ENCODE data around the gene LRCH4. TPM values are rescaled to one million over a fixed set of nuclear protein-coding genes. Genes with fewer than 3 reads are reported as not detected.
"Not testable (repeated sequence)": the region's sequence is repeated elsewhere in the genome, so short reads cannot be mapped to it uniquely, and the experiment has no call there.

Gene LRCH4

DNA sequence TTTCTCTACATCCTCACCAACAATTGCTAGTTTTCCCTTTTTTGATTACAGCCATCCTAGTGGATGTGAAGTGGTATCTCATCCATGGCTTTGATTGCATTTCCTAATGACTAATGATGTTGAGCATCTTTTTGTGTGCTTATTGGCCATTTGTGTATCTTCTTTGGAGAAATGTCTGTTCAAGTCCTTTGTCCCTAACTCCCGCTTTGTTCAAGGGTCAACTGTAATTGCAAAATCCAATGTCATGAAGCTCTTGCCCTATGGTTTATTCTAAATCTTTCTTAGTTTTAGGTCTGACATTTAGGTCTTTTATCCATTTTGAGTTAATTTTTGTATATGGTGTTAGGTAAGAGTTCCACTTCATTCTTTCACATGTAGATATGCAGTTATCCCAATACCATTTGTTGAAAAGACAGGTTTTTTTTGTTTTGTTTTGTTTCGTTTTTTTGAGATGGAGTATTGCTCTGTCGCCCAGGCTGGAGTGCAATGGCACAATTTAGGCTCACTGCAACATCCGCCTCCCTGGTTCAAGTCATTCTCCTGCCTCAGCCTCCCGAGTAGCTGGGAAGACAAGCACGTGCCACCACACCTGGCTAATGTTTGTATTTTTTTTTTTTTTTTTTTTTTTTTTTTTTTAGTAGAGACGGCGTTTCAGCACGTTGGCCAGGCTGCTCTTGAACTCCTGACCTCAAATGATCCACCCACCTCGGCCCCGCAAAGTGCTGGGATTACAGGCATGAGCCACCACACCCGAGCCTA is 57.6 kb downstream of the LRCH4 start:
- H3K79me2 ChIP-seq (ENCODE audit: control insufficient read depth, insufficient read depth, low read length); H3K4ac ChIP-seq (ENCODE audit: low read depth, low read length); H3K4me1 ChIP-seq (ENCODE audit: control insufficient read depth, low read depth, low read length); H4K8ac ChIP-seq (ENCODE audit: low read depth, low read length); H2BK15ac ChIP-seq (replicated peaks; ENCODE audit: low read depth); H2BK5ac ChIP-seq (ENCODE audit: low read length); H3K18ac ChIP-seq (ENCODE audit: low read length); H2AK5ac ChIP-seq (ENCODE audit: low read length); H3K4me2 ChIP-seq (ENCODE audit: low read length); H3K23ac ChIP-seq (ENCODE audit: low read length); H3K9ac ChIP-seq (ENCODE audit: low read length); H3K79me1 ChIP-seq (ENCODE audit: low read length); H4K5ac ChIP-seq (ENCODE audit: low read length); H3K36me3 ChIP-seq (ENCODE audit: control insufficient read depth, insufficient read depth, low read length); H2BK120ac ChIP-seq (ENCODE audit: low read depth, low read length); H3K27me3 ChIP-seq (ENCODE audit: insufficient read depth, low read length, poor library complexity); H3K56ac ChIP-seq (ENCODE audit: low read length); H3K27ac ChIP-seq (ENCODE audit: low read depth, low read length); H3K4me3 ChIP-seq (ENCODE audit: low read length); DNase-seq: not testable (repeated sequence)
- no CpG with 5 or more reads among the region's 12 CpGs for WGBS (ENCODE audit: extremely low coverage, insufficient coverage, low lambda C conversion rate)

Small RNA genes lying within 50 kb of the gene (small RNA-seq; reads per million reads assigned to genes)
- gene RN7SL416P (ENCODE audit: insufficient read depth): not detected
- not detected for gene SAP25 (ENCODE audit: insufficient read depth)

Data from mesendoderm (in vitro differentiated cells).